Endometrial microvascular endothelial cells (primary cell): ENCODE data around the gene NOS1AP. TPM values are rescaled to one million over a fixed set of nuclear protein-coding genes. Genes with fewer than 3 reads are reported as not detected.
"Not testable (repeated sequence)": the region's sequence is repeated elsewhere in the genome, so short reads cannot be mapped to it uniquely, and the experiment has no call there.

Experiments
- in situ Hi-C: cut with HindIII; loops from 2 replicates; pipeline ENCODE4 v1.10.0; 2017; ENCODE audit warnings: low sequenced_read_pairs, low pct_unique_long_range_greater_than_20kb; ENCODE audit errors: inconsistent ontology term
- total RNA-seq: library from RNA; depleted of rRNA; stranded (reverse); fragments of >200 nt; gene quantifications from one replicate; pipeline ENCODE4 v1.2.3, GENCODE V29; 2015; ENCODE audit errors: inconsistent ontology term

The NOS1AP gene
- total RNA-seq, 1 donor from 2014 or later, result 3.1 TPM

GRCh38 chr1:162150112-162150511 lies 80.6 kb downstream of the NOS1AP start:
- in situ Hi-C loops, result no loop called here

- in situ Hi-C loops, result no loop called here
Observed at GRCh38 chr1:162151900-162152829, 82.7 kb downstream of the NOS1AP start.

GRCh38 chr1:162153374-162153773 lies 83.9 kb downstream of the NOS1AP start:
- in situ Hi-C loops, result no loop called here

- in situ Hi-C loops, result no loop called here
Observed at GRCh38 chr1:162157469-162157868, 88.0 kb downstream of the NOS1AP start.

- in situ Hi-C loops, result no loop called here
Observed at GRCh38 chr1:162158624-162159271, 89.3 kb downstream of the NOS1AP start.

GRCh38 chr1:162159515-162159914 lies 90.0 kb downstream of the NOS1AP start:
- in situ Hi-C loops, result no loop called here

GRCh38 chr1:162161916-162162550 lies 92.5 kb downstream of the NOS1AP start:
- in situ Hi-C loops, result no loop called here

GRCh38 chr1:162165528-162165927 lies 96.0 kb downstream of the NOS1AP start:
- in situ Hi-C loops, result no loop called here

GRCh38 chr1:162166917-162167615 lies 97.6 kb downstream of the NOS1AP start:
- in situ Hi-C loops, result no loop called here

GRCh38 chr1:162168261-162168660 lies 98.8 kb downstream of the NOS1AP start:
- in situ Hi-C loops, result no loop called here

- in situ Hi-C loops, result no loop called here
Observed at GRCh38 chr1:162169031-162169790, 99.7 kb downstream of the NOS1AP start.

GRCh38 chr1:162171111-162171510 lies 101.6 kb downstream of the NOS1AP start:
- in situ Hi-C loops, result no loop called here

GRCh38 chr1:162172311-162173102 lies 103.0 kb downstream of the NOS1AP start:
- in situ Hi-C loops, result no loop called here

GRCh38 chr1:162173607-162174006 lies 104.1 kb downstream of the NOS1AP start:
- in situ Hi-C loops, result not testable (repeated sequence)

- in situ Hi-C loops, result not testable (repeated sequence)
Observed at GRCh38 chr1:162174027-162174426, 104.5 kb downstream of the NOS1AP start.

- in situ Hi-C loops, result no loop called here
Observed at GRCh38 chr1:162175379-162176081, 106.0 kb downstream of the NOS1AP start.

GRCh38 chr1:162177126-162177525 lies 107.6 kb downstream of the NOS1AP start:
- in situ Hi-C loops, result no loop called here
